DOHH2 (cell line): ENCODE data around the gene KIF18B.

ENCODE experiments used
- H3F3A ChIP-seq: fragments of 200-600 bp; sonication (generic), shearing (Covaris generic); 2 replicates; pipeline ENCODE4 v1.6.0; 2016; ENCODE audit warnings: antibody characterized with exemption, mild to moderate bottlenecking; ENCODE audit not compliant: control insufficient read depth, insufficient read depth
- H3K27ac ChIP-seq: fragments of 200-600 bp; sonication (generic); 2 replicates; pipeline ENCODE4 v1.5.1; 2014; ENCODE audit warnings: low read depth, mild to moderate bottlenecking, low read length, moderate library complexity
- H3K27me3 ChIP-seq: fragments of 200-600 bp; sonication (generic); 2 replicates; pipeline ENCODE4 v1.6.1; 2014; ENCODE audit warnings: mild to moderate bottlenecking, low read length, mixed read lengths; ENCODE audit not compliant: control insufficient read depth
- H3K36me3 ChIP-seq: fragments of 200-600 bp; sonication (generic); 2 replicates; pipeline ENCODE4 v1.6.1; 2014; ENCODE audit warnings: mild to moderate bottlenecking, low read length, moderate library complexity, mixed read lengths; ENCODE audit not compliant: control insufficient read depth
- H3K4me1 ChIP-seq: fragments of 200-600 bp; sonication (generic); 2 replicates; pipeline ENCODE4 v1.6.1; 2014; ENCODE audit warnings: mild to moderate bottlenecking, low read length, mixed read lengths; ENCODE audit not compliant: control insufficient read depth
- H3K4me2 ChIP-seq: fragments of 200-600 bp; sonication (generic); 2 replicates; pipeline ENCODE4 v1.6.0; 2014; ENCODE audit warnings: mild to moderate bottlenecking, low read length, moderate library complexity
- H3K4me3 ChIP-seq: fragments of 200-600 bp; sonication (generic); 2 replicates; pipeline ENCODE4 v1.5.1; 2014; ENCODE audit warnings: mild to moderate bottlenecking, low read length, mixed read lengths
- H3K79me2 ChIP-seq: fragments of 200-600 bp; sonication (generic); 2 replicates; pipeline ENCODE4 v1.6.1; 2014; ENCODE audit warnings: mild to moderate bottlenecking, low read length, mixed read lengths; ENCODE audit not compliant: control insufficient read depth
- H3K9me2 ChIP-seq: fragments of 200-600 bp; sonication (generic); replicated peaks from 2 replicates; pipeline ENCODE4 v1.6.1; 2014; ENCODE audit warnings: mild to moderate bottlenecking, low read length, mixed read lengths; ENCODE audit not compliant: control insufficient read depth
- H3K9me3 ChIP-seq: fragments of 200-600 bp; sonication (generic); 2 replicates; pipeline ENCODE4 v1.6.1; 2014; ENCODE audit warnings: antibody characterized with exemption, low read length, mixed read lengths; ENCODE audit not compliant: control insufficient read depth, insufficient read depth
- H4K20me1 ChIP-seq: fragments of 200-600 bp; sonication (generic); 2 replicates; pipeline ENCODE4 v1.6.0; 2014; ENCODE audit warnings: low read depth, mild to moderate bottlenecking, antibody characterized with exemption, low read length, moderate library complexity; ENCODE audit not compliant: control insufficient read depth, insufficient read depth
- CTCF ChIP-seq: fragments of 200-600 bp; sonication (generic); IDR thresholded peaks from one replicate; pipeline ENCODE4 v1.5.1; 2014; ENCODE audit warnings: antibody characterized with exemption, mild to moderate bottlenecking, low read depth, low read length; ENCODE audit not compliant: poor library complexity, severe bottlenecking
- EZH2phosphoT487 ChIP-seq: fragments of 200-600 bp; sonication (generic); IDR thresholded peaks from 2 replicates; pipeline ENCODE4 v1.6.1; 2017; ENCODE audit warnings: borderline replicate concordance, mild to moderate bottlenecking, antibody characterized with exemption, low read length, moderate library complexity, mixed read lengths

KIF18B gene

DNA sequence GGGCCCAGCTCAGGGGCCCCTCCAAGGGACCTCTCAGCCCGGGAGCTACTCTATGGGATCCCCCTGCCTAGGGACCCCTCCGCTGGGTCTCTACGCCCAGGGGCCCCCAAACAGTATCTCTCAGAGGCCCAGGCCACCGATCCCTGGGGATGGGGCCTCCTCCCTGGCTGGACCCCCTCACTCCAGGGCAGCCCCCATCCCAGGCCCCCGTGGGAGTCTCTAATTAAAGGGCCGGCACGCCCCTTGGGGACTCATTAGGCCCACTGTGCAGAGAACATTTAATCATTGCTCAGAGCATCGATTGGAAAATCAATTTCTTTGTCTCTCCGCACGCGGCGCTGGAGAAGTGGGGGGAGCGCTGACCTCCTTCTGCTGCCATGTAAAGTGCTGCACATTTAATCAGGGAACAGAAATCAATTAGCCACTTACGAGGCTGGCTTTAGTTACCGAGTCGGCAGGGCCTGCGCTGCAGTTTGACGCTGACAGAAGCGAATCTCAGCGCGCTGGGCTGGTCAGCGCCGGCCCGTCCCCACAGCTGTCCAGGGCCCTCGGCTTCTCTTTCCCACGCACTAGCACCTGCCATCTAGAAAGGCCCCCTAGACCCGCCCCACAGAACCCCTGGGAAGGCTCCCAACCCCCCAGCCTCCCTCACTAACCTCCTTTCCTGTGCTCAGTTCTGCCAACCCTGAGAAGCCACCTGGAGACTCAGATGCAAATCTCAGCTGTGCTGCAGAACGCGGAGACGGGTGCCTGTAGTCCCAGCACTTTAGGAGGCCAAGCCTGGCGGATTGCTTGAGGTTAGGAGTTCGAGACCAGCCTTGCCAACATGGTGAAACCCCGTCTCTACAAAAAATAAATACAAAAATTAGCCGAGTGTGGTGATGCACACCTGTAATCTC lies 40.7 kb upstream of the KIF18B start:
- H3K4me2 ChIP-seq, result peak overlapping the region; percentile 80
- H3K27me3 ChIP-seq, result peaks cover 5% of the 10 kb centered on the region; the same call in 1 of the 2 replicates
- no peaks in the 10 kb centered on the region; the same call in 1 of the 2 replicates for H3K9me3 ChIP-seq
- H3F3A ChIP-seq, result 0 out of 2 replicates have a peak, but pooled peaks cover 3% of the 10 kb centered on the region
- H4K20me1 ChIP-seq, result no peaks in the 10 kb centered on the region
- no peak for TF ChIP-seq EZH2phosphoT487
- TF ChIP-seq CTCF, result no peak
- peak overlapping the region; percentile 64 for H3K4me3 ChIP-seq
- H3K9me2 ChIP-seq, result no peaks in the 10 kb centered on the region
- no peaks in the 10 kb centered on the region for H3K79me2 ChIP-seq
- H3K36me3 ChIP-seq, result no peaks in the 10 kb centered on the region
- H3K4me1 ChIP-seq, result peaks cover 31% of the 10 kb centered on the region
- no peak overlapping the region for H3K27ac ChIP-seq

- Histone ChIP-seq H4K20me1 (no peaks in the 10 kb centered on the region), H3K9me2 (no peaks in the 10 kb centered on the region), H3K4me2 (no peak overlapping the region), H3K27ac (no peak overlapping the region), H3K9me3 (no peaks in the 10 kb centered on the region; the same call in 1 of the 2 replicates), H3K4me1 (peaks cover 16% of the 10 kb centered on the region), H3K4me3 (no peak overlapping the region), H3K79me2 (no peaks in the 10 kb centered on the region), H3K27me3 (peaks cover 43% of the 10 kb centered on the region), H3F3A (no peaks in the 10 kb centered on the region), H3K36me3 (no peaks in the 10 kb centered on the region)
- TF ChIP-seq EZH2phosphoT487 (no peak), CTCF (no peak)
Measured at GRCh38 chr17:44983563-44983962, 36.0 kb upstream of the KIF18B start.

GRCh38 chr17:44982113-44982702 lies 34.6 kb upstream of the KIF18B start:
- no peak overlapping the region for H3K4me2 ChIP-seq

More at GRCh38 chr17:44982113-44982702, 34.6 kb upstream of the KIF18B start:
- H3K4me3 ChIP-seq, result no peak overlapping the region
- H3K79me2 ChIP-seq, result no peaks in the 10 kb centered on the region
- H3K36me3 ChIP-seq, result no peaks in the 10 kb centered on the region
- TF ChIP-seq EZH2phosphoT487, result no peak
- no peaks in the 10 kb centered on the region; the same call in 1 of the 2 replicates for H3K9me3 ChIP-seq
- H4K20me1 ChIP-seq, result no peaks in the 10 kb centered on the region
- peaks cover 2% of the 10 kb centered on the region for H3K4me1 ChIP-seq
- no peaks in the 10 kb centered on the region for H3F3A ChIP-seq
- no peaks in the 10 kb centered on the region for H3K9me2 ChIP-seq
- peaks cover 54% of the 10 kb centered on the region for H3K27me3 ChIP-seq
- no peak overlapping the region for H3K27ac ChIP-seq
